CD4-positive, alpha-beta T cell treated with Interleukin-2 at 100 ng/mL for 4 hours (primary cell): ENCODE results near the gene MUTYH.
"Not testable (repeated sequence)": the region's sequence is repeated elsewhere in the genome, so short reads cannot be mapped to it uniquely, and the experiment has no call there.

Experiments used
- DNase-seq: peaks from one replicate; pipeline ENCODE4 v3.0.0-alpha.2; 2020; ENCODE audit warnings: low spot score

The MUTYH gene

DNA sequence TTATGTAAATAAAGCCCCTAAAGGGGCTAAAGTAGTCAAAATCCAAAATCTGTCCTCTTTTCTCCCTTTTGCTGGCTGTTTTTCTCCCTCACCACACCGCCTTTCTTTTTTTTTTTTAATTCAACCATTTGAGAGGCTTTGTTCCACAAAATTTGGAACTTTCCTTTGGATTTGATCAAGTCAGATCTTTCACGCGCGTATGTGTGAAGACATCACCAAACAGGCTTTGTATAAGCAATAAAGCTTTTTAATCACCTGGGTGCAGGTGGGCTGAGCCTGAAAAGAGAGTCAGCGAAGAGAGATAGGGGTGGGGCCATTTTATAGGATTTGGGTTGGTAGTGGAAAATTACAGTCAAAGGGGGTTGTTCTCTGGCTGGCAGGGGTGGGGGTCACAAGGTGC is 18.8 kb downstream of the MUTYH start:
- no peak for DNase-seq

- DNase-seq = no peak
These were observed 20.5 kb downstream of the MUTYH start for GRCh38 chr1:45319761-45320160.

- no peak for DNase-seq
These were observed 23.1 kb downstream of the MUTYH start for GRCh38 chr1:45317166-45317565.

DNA sequence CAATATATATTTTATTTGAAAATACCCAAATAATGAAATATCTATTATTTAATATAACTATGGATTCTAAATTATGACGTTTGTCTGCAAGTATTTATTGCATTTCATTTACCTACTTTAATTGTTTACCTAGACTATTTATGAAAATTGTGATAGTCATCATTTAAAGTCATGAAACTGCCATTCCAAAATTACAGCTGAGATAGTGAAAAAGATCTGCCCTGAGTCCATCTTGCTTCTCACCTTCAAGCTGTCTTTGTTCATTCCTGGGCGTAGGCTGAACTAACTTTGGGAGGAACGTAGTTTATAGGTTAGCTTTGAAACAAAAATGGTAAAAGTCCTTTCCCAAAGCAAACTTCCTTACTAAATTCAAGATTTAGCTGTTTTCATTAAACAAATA is 26.0 kb downstream of the MUTYH start:
- no peak for DNase-seq

- DNase-seq = no peak
These were observed 33.3 kb downstream of the MUTYH start for GRCh38 chr1:45306905-45307304.

DNA sequence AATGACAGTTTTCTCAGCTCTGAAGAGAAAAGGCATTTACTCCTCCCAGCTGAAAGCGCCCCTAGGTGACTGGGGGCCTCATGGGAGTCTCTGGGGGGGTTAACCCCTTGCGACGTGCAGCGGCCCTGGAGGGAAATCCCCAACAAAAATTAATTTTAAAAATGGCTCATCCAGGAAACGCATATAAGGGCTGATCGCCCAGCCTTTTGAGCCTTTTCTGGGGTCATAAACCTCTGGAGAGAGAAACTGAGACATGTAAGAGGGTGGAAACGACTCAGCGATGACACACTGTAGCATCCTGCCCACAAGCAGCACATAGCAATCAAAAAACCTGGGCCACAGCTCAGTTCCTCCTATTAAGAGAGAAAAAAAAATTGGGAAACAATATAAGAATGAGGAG is 33.9 kb downstream of the MUTYH start:
- peak; percentile 5 for DNase-seq

GRCh38 chr1:45305231-45305630 is 35.0 kb downstream of the MUTYH start:
- no peak for DNase-seq

- no peak for DNase-seq
These were observed 35.7 kb downstream of the MUTYH start for GRCh38 chr1:45304311-45305081.

- DNase-seq = peak; percentile 99
These were observed 36.5 kb downstream of the MUTYH start for GRCh38 chr1:45303520-45304310.

DNA sequence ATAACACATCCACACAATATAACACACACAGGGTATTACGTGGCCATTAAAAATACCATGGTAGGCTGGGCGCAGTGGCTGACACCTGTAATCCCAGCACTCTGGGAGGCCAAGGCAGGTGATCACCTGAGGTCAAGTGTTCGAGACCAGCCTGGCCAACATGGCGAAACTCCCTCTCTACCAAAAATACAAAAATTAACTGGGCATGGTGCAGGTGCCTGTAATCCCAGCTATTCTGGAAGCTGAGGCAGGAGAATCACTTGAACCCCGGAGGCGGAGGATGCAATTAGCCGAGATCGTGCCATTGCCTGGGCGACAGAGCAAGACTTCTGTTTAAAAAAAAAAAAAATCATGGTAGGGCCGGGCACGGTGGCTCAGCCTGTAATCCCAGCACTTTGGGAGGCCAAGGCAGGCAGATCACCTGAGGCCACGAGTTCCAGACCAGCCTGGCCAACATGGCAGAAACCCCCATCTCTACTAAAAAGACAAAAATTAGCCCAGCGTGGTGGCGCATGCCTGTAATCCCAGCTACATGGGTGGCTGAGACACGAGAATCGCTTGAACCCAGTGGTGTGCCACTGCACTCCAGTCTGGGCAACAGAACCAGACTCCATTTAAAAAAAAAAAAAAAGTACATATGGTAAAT is 37.6 kb downstream of the MUTYH start:
- DNase-seq = no peak

- DNase-seq = no peak
These were observed 39.6 kb downstream of the MUTYH start for GRCh38 chr1:45300669-45300997.

GRCh38 chr1:45299981-45300668 is 40.1 kb downstream of the MUTYH start:
- DNase-seq = peak; percentile 67

GRCh38 chr1:45299296-45299695 is 40.9 kb downstream of the MUTYH start:
- DNase-seq = no peak

DNA sequence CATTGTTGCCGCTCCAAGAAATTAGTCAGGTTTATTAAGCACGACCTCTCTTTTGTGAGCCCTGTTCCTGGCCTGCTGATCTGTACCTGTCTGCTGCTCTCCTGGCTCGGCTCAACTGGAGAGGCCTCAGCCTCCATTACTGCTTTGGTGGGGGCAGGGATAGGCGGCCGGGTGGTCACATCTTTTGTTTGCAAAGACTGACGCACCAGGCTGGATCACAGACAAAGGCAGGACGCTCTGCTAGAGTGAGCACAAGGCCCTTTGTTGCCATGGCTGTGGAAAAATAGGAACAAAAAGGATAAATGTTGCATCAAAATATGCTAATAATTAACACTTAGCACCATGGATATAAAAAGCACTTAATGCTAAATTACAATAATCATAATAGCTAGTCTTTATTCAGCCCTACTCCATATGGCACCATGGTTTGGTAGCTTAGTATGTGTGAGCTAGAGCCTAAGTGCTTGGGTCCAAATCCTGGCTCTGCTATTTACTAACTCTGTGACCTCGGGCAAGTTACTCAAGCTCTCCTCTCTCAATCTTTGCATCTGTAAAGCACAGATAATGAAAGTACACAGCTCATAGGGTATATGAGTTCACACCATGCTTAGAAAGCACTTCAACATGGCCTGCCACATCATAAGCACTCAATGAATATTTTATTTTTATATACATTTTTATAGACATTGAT is 42.4 kb downstream of the MUTYH start:
- no peak for DNase-seq

- no peak for DNase-seq
These were observed 48.5 kb downstream of the MUTYH start for GRCh38 chr1:45291716-45292115.

DNA sequence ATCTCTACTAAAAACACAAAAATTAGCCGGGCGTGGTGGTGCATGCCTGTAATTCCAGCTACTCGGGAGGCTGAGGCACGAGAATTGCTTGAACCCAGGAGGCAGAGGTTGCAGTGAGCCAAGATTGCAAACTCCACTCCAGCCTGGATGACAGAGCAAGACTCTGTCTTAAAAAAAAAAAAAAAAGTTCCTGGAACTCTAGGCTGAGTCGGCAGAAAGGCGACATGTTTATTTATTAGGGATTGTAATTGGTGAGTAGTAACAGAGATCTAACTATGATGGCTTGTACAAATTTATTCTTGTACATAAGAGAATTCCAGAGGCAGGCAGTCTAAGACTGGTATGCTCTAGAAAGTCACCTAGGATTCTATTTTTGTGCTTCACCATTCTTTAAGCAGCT is 49.2 kb downstream of the MUTYH start:
- not testable (repeated sequence) for DNase-seq

- not testable (repeated sequence) for DNase-seq
These were observed 53.7 kb downstream of the MUTYH start for GRCh38 chr1:45286521-45286920.

DNA sequence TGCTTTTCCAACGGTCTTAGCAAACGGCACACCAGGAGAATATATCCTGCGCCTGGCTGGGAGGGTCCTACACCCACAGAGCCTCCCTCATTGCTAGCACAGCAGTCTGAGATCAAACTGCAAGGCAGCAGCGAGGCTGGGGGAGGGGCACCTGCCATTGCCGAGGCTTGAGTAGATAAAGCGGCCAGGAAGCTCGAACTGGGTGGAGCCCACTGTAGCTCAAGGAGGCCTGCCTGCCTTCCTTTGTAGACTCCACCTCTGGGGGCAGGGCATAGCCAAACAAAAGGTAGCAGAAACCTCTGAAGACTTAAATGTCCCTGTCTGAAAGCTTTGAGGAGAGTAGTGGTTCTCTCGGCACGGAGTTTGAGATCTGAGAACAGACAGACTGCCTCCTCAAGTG is 55.4 kb downstream of the MUTYH start:
- DNase-seq = not testable (repeated sequence)

GRCh38 chr1:45282351-45282750 is 57.9 kb downstream of the MUTYH start:
- DNase-seq = no peak
